GM12873 (cell line): Measurements from ENCODE around the gene IPO4.

Experiments used
- CTCF ChIP-seq: IDR thresholded peaks from 2 replicates; pipeline ENCODE4 v1.5.1; 2012; ENCODE audit warnings: low read depth, mild to moderate bottlenecking, moderate library complexity, low read length, control low read depth; ENCODE audit not compliant: insufficient read depth; ENCODE audit errors: missing control alignments

Gene IPO4

GRCh38 chr14:24188251-24189058 is at the start of gene IPO4:
TSS of gene IPO4 (minus strand) at chr14:24188816. CDS start at chr14:24188787, 29 bp downstream.
- TF ChIP-seq CTCF: no peak

GRCh38 chr14:24238123-24238522 is 49.5 kb upstream of the IPO4 start:
- TF ChIP-seq CTCF: no peak

- no peak for TF ChIP-seq CTCF
Measured at GRCh38 chr14:24237463-24237955, 48.9 kb upstream of the IPO4 start.

GRCh38 chr14:24236689-24237462 is 48.3 kb upstream of the IPO4 start:
- no peak for TF ChIP-seq CTCF

GRCh38 chr14:24235804-24236688 is 47.4 kb upstream of the IPO4 start:
- no peak for TF ChIP-seq CTCF

- no peak for TF ChIP-seq CTCF
Measured at GRCh38 chr14:24234095-24235005, 45.7 kb upstream of the IPO4 start.
